Activated naive CD8-positive, alpha-beta T cell treated with anti-CD3 and anti-CD28 coated beads, Interleukin-2, amount 50 U/mL, for 16 hours (primary cell): ENCODE data around the gene WDHD1.
"Not testable (repeated sequence)": the region's sequence is repeated elsewhere in the genome, so short reads cannot be mapped to it uniquely, and the experiment has no call there.

Experiments used
- DNase-seq: peaks from one replicate; pipeline ENCODE4 v3.0.0-alpha.2; 2020; ENCODE audit warnings: low read depth, low spot score

Gene WDHD1

DNA sequence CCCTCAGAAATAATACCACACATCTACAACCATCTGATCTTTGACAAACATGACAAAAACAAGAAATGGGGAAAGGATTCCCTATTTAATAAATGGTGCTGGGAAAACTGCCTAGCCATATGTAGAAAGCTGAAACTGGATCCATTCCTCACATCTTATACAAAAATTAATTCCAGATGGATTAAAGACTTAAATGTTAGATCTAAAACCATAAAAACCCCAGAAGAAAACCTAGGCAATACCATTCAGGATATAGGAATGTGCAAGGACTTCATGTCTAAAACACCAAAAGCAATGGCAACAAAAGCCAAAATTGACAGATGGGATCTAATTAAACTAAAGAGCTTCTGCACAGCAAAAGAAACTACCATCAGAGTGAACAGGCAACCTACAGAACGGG is 74.1 kb downstream of the WDHD1 start:
- DNase-seq: not testable (repeated sequence)

DNA sequence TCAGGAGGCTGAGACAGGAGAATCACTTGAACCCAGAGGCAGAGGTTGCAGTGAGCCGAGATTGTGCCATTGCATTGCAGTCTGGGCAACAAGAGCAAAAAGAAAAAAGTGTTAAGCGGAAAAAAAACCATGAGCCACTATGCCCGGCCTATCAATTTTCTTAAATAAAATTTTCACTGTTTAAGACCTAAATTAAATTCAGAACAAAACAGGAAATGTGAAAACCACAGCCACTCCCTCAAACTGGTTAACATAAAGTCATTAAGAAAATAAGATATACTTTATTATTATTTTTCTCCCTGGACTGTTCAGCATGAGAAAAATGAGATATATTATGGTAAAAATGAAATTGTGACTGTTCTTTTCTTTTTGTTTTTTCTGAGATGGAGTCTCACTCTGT is 79.7 kb downstream of the WDHD1 start:
- no peak for DNase-seq

DNA sequence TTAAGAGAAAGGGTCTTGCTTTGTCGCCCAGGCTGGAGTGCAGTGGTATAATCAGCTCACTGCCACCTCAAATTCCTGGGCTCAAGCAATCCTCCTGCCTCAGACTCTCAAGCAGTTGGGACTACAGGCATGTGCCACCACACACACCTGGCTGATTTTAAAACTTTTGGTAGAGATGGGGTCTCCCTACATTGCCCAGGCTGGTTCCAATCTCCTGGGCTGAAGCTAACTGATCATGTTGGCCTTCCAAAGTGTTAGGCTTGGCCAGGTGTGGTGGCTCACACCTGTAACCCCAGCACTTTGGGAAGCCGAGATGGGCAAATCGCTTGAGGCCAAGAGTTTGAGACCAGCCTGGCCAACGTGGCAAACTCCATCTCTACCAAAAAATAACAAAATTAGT is 80.4 kb downstream of the WDHD1 start:
- no peak for DNase-seq

DNA sequence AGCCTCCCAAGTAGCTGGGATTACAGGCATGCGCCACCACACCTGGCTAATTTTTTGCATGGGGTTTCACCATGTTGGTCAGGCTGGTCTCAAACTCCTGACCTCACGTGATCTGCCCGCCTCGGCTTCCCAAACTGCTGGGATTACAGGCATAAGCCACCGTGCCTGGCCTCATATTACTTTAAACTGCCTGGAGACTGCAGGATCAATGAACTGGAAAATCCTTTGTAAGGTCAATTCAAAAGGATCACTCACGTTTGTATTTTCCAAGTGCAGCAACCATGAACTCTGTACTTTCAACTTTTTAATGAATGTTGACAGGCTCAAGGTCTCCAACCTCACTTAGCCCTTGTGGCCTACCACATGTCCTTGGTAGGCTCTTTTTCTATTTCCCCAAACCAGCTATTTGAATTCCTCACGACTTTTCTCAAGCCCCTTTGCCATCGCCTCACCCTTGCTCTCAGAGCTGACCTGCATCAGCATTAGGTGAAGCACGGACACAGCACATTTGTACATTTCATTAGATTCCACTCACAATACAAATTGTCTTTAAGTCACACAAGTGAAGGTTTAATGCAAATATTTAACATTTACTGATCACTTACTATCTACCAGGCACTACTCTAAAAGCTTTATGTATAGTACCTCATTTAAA is 82.0 kb downstream of the WDHD1 start:
- DNase-seq: no peak

DNA sequence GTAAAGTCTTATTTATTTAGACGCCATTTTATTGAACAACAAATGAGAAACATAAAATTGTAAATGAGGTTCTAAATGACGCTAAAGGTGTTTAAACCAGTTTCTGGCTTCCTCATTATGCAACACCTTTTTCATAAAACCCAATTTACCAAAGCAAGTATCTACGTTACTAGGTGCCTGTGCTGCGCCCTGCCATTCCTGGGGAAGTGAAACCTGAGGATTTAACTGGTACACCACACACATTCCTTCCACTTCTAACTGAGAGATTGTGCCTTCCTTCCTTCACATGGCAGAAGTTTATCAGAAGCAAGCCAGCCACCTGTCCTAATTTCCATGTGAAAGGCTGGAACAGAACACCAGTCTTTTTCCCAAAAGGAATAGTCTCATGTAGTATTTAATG is 84.0 kb downstream of the WDHD1 start:
- no peak for DNase-seq

DNA sequence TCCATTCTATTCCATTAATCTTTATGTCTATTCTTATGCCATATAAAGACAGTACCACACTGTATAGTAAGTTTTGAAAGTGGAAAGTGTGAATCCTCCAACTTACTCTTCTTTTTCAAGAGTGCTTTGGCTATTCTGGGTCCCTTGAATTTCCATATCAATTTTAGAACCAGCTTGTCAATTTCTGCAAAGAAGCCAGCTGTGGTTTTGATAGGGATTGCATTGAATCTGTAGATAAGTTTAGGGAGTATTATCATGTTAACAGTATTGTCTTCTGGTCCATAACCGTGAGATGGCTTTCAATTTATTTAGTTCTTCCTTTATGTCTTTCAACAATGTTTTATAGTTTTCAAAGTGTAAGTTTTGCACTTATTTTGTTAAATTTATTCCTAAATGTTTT is 90.1 kb downstream of the WDHD1 start:
- DNase-seq: no peak

DNA sequence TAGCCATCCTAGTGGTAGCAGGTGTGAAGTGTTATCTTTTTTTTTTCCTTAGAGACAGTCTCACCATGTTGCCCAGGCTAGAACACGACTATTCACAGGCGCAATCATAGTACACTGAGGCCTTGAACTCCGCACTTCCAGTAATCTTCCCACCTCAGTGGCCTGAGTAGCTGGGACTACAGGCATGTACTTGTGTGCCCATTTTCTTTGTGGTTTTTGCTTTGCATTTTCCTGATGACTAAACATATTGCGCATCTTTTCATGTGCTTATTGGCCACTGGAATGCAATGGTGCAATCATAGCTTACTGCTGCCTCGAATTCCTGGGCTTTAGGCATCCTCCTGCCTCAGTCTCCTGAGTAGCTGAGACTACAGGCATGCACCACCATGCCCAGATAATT is 90.9 kb downstream of the WDHD1 start:
- no peak for DNase-seq

DNA sequence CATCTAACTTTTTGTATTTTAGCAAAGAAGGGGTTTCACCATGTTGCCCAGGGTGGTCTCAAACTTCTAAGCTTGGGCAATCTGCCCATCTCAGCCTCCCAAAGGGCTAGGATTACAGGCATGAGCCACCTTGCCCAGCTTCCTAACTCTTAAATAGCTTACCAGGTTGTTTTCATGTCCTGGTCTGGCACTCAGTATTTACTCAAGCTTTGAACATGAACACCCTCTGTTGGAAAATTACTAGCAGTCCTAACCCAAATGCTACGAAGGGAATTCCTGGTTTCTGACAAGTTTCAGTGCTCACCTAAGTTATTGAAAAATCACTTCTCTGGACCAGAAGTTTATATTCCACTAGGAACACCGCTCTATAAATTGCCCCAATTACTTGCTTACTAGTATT is 91.8 kb downstream of the WDHD1 start:
- no peak for DNase-seq

DNA sequence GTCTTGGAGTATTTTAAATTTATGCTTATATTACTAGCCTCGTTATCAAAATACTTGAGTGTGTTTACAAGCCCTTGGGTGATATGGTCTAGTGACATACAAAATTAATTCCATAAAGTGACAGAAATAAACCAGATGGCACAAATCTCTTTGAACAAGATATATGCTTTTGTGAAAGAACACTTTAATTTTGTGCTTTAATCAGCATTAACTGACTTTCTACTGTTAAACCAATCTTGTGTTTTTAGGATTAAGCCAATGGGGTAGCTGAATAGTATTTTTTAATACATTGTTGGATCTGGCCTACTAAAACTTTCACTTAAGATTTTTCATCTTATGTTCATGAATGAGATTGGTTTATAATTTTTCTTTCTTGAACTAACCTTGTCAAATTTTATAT is 93.9 kb downstream of the WDHD1 start:
- DNase-seq: no peak

DNA sequence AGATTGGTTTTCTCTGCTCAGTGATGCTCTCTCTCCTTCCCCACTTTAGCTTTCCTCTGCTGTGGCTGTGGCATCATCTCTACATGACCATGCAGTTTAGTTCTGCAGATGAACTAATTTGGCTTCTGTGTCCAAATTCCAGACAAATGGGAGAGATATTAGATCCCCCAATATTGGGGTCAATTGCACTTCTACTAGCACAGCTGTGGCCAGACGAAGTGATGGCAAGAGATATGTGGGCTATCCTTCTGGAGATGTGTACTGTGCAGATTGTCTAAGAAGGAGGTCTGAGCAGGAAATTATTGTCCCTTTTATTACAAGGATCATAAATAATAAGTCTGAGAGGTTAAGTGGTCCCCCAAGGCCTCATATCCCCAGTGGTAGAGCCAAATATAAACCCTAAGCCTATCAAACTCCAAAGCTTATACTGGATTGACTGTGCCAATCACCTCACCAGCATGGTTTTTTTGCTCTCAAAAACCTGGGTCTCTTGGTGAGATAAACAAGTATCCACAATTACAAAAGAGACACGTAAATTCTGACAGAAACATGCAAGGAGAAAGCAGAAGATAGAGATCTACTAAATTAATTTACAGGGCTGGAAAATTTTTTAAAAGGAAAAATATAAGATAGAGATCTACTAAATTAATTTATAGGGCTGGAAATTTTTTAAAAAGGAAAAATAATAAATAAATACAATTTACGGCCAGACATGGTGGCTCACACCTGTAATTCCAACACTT is 95.1 kb downstream of the WDHD1 start:
- no peak for DNase-seq

DNA sequence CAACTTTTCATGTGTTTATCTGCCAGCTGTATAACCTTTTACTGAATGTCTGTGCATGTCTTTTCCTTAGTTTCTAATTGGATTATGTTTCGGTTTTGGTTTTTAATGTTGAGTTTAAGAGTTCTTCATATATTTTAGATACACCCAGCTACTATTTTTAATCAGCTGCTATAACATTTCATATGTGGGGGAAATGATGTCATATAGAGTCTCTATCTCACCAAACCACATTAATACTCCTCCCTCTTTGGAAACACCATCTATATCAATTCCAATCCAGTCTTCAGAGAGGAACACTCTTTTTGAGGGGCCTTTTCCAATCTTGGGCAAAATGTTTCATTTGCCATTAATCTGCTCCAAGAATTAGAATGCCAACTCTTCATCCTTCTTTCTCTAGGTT is 95.8 kb downstream of the WDHD1 start:
- DNase-seq: no peak

DNA sequence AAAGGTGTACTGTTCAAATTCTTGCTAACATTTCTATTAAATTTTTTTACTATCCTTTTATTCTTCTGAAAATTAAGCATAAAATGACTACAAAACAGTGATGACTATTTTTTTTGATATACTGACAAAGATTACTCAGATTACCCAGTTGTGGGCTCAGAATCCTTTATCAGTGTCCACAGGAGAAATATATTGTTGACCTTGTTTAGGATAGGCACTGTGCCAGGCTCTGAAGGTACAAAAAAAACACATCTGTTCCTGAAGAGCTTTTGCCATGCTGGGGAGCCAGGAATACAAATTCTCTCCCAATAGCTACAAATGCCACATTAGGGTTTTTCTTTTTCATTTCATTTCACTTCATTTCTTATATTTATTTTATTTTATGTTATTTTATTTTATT is 97.3 kb downstream of the WDHD1 start:
- no peak for DNase-seq

DNA sequence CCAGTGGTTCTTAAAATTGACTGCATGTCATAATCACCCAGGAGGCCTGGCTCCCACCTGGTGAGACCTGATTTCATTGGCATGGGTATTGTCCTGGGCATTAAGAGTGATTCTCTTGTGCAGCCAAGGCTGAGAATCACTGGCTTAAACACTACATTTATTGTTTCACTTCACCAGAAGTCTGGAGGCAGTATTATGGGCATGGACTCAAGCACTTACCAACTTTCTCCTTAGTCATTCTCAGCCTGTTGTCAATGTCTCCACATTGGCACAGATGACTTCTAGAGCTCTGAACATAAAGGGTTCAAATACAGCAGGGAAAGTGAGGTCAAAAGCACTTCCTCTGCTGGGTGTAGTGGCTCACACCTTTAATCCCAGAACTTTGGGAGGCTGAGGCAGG is 98.7 kb downstream of the WDHD1 start:
- no peak for DNase-seq

DNA sequence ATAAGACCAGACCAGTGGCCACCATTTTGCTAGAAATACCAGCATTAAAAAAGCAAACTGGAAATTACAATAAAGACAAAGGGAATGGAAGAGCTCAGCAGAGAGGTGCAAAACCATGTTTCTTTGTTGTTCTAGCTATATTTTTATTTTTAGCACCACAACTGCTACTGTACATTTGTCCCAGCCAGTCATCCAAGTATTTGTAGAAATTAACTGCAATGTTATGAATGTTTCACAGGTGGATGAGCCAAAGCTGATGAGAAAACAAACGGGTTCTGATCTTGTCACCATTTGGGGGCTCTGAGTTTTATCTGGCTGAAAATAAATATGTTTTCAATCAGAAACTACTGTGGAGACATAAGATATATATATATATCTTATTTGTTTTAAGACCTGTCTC is 99.3 kb downstream of the WDHD1 start:
- no peak for DNase-seq

DNA sequence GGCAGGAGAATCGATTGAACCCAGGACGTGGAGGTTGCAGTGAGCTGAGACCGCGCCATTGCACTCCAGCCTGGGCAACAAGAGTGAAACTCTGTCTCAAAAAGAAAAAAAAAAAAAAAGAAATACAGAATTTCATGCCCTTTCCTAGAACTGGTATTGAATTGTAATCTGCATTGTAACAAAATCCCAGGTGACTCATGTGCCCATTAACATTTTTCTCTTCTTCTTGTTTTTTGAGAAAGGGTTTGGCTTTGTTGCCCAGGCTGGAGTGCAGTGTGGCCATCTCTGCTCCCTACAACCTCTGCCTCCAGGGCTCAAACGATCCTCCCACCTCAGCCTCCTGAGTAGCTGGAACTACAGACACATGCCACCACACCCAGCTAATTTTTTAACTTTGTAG is 100.3 kb downstream of the WDHD1 start:
- not testable (repeated sequence) for DNase-seq

DNA sequence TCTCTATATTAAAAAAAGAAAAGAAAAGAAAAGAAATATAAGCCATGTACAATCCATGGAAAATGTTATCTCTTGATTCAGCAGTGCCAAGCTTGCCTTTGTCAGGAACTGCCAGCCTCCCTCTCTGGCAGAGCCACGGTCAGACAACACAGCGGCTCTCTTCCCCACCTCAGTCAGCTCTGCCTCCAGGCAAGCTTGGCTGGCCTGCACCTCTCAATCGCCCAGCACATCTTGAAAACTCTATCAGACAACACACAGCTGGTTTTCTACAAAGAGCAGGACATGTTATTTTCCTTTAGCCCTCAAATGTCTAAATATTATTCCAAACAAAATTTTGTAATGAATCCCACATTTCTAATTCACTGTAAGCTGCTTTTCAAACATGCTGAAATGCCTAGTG is 104.3 kb downstream of the WDHD1 start:
- no peak for DNase-seq

DNA sequence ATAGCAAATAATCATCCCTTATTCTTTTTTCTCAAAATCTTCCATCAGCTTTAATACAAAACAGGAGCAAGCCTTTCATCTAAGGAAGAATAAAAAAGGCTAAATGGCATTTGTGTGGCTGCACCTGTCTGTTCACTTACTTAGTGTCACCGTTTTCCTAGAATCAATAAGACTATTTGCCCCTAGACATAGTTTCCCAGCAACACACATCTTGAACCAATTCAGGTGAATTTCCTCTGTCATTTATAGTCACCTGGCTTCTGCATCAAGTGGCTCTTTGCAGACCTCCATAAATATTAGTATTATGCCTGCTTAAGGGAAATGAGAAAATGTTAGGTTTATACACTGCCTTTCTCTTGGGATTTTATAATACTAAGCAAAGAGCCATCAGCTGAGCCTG is 106.8 kb downstream of the WDHD1 start:
- DNase-seq: no peak

DNA sequence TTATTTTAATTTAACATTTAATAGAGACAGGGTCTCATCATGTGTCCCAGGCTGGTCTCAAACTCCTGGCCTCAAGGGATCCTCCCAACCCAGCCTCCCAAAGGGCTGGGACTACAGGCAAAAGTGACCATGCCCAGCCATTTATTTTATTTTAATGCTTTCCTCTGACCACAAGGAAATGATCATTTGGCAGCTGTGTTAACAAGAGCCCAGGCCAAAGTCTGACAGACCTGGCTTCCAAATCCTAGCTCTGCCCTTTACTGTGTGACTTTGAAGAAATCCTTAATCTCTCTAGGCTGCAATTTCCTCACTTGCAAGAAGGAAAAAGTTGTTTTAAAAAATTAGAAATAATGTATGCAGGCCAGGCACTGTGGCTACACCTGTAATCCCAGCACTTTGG is 107.6 kb downstream of the WDHD1 start:
- no peak for DNase-seq

DNA sequence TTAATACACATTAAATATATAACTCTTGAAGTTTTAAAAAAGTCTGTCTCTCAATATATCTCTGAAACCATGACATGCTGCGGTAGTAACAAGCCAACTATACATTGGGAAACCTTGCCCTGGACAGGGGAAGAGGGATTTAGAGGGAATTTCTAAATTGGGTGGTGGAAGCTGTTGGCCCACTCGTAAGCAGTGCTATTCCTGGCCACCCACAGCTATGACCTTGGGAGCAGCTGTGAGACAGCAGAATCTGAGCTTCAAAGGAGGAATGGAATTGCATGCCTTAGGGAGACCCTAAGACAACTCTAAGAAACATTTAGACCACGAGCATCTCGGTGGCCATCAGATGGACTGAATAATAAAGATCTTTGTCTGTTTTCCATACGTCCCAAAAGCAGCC is 108.5 kb downstream of the WDHD1 start:
- DNase-seq: no peak

DNA sequence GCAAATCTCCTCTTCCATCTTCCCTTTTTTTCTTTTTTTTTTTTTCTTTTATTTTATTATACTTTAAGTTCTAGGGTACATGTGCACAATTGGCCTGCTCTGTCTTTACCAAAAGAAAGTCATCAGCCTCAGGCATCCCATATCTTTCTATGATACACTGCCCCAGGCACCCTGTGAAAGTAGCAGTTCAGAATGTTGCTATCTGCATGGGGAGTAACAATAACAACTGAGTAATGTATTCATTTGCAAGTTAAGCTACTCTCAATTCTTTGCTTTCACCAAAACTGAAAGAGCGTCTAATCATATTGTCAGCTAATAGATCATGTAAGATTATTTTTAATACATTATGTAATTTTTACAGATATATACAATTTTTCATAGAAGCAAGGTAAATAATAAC is 110.8 kb downstream of the WDHD1 start:
- no peak for DNase-seq

DNA sequence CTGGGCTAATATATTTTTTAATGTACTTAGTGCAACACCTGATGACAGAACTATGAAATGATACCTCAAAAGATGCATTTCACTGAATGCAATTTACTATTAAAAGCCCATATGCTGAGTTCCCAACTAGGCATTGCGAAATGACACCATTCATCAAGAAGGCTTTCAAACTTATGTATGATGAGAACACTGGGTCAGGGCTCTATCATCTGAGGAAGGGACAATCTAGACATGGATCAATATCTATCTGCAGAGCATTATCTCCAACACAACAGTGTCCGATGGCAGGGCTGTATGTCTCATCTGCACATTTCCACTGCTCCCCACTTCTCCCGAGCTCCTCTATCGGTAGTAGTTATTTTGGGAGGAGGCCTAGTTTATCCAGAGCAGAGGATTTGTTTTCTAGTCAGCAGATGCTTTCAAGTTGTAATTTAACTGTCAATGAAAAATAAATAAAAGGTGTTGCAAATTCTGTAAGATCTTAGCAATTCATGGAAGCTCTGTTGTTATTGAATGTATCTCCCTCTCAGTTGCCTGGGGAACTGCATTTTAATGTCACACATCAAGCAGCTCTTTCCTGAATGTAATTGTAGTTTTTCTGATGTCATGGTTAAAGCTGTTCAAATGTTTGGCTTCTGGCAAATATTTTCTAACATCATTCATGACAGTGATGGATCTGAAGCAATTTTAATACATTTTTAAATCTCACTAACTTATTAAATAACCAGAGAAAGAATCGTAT is 116.9 kb downstream of the WDHD1 start:
- DNase-seq: no peak

DNA sequence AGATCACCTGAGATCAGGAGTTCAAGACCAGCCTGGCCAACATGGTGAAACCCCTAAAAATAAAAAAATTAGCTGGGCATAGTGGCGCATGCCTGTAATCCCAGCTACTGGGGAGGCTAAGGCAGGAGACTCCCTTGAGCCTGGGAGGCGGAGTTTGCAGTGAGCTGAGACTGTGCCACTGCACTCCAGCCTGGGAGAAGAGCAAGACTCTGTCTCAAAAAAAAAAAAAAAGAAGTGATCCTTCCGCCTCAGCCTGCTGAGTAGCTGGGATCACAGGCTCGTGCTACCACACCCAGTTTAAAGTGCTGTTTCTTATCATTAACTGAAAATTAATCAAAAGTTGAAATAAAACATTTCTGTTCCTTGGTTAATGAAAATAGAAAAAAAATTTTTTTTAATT is 117.9 kb downstream of the WDHD1 start:
- not testable (repeated sequence) for DNase-seq

DNA sequence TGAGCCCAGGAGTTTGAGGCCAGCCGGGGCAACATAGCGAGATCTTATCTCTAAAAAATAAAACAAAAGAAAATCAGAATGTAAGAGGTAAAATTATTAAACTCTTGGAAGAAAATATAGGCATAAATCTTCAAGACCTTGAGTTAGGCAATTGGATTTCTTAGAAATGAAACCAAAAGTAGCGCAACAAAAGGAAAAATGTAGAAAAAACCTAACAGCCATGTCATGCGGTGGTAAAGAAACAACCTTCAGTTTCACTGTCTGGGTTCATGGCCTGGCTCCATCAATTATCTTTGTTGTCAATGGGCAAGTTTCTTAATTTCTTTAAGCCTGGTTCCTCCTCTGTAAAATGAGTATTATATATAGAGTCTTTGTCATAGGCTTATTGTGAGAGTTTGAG is 118.7 kb downstream of the WDHD1 start:
- DNase-seq: no peak
